Activated CD4-positive, alpha-beta T cell treated with anti-CD3 and anti-CD28 coated beads for 48 hours (primary cell): ENCODE measurements around the gene DNMT1.

Experiments
- DNase-seq: peaks from one replicate; pipeline ENCODE4 v3.0.0-alpha.2; 2020

Gene DNMT1

GRCh38 chr19:10137751-10138682 lies 56.7 kb downstream of the DNMT1 start:
- DNase-seq = no peak

GRCh38 chr19:10136936-10137335 lies 57.8 kb downstream of the DNMT1 start:
- DNase-seq = no peak

GRCh38 chr19:10135551-10136334 lies 59.0 kb downstream of the DNMT1 start:
- no peak for DNase-seq

GRCh38 chr19:10134040-10134439 lies 60.7 kb downstream of the DNMT1 start:
- DNase-seq = no peak

GRCh38 chr19:10133596-10133995 lies 61.2 kb downstream of the DNMT1 start:
- no peak for DNase-seq

GRCh38 chr19:10132905-10133304 lies 61.8 kb downstream of the DNMT1 start:
- no peak for DNase-seq

- no peak for DNase-seq
Observed at GRCh38 chr19:10126213-10126639, 68.5 kb downstream of the DNMT1 start.

- no peak for DNase-seq
Observed at GRCh38 chr19:10124429-10124828, 70.3 kb downstream of the DNMT1 start.

- no peak for DNase-seq
Observed at GRCh38 chr19:10122045-10122444, 72.7 kb downstream of the DNMT1 start.

- DNase-seq = no peak
Observed at GRCh38 chr19:10120538-10121189, 74.1 kb downstream of the DNMT1 start.

- DNase-seq = no peak
Observed at GRCh38 chr19:10118960-10119359, 75.8 kb downstream of the DNMT1 start.

GRCh38 chr19:10116866-10117616 lies 77.7 kb downstream of the DNMT1 start:
- no peak for DNase-seq

GRCh38 chr19:10116085-10116865 lies 78.5 kb downstream of the DNMT1 start:
- DNase-seq = peak; percentile 45

GRCh38 chr19:10115392-10116084 lies 79.2 kb downstream of the DNMT1 start:
- peak; percentile 40 for DNase-seq

GRCh38 chr19:10114651-10115391 lies 79.9 kb downstream of the DNMT1 start:
- peak; percentile 48 for DNase-seq

- no peak for DNase-seq
Observed at GRCh38 chr19:10113964-10114650, 80.6 kb downstream of the DNMT1 start.

- no peak for DNase-seq
Observed at GRCh38 chr19:10113592-10113963, 81.2 kb downstream of the DNMT1 start.

GRCh38 chr19:10112895-10113591 lies 81.7 kb downstream of the DNMT1 start:
- DNase-seq = peak; percentile 83
